ENCODE results near the gene WDFY2.

GRCh38 chr13:51668580-51669195 lies 84.4 kb downstream of the WDFY2 start:
- TF ChIP-seq GATA2 (IDR thresholded peaks at IDR 0.05; ENCODE audit: low read depth, low read length): no peak
- TF ChIP-seq GATA3 (IDR thresholded peaks at IDR 0.05; ENCODE audit: low read depth, low read length): no peak

All from SH-SY5Y (cell line).